Renal cortical epithelial cell (primary cell): ENCODE results near the gene SLC22A3. TPM values are rescaled to one million over a fixed set of nuclear protein-coding genes. Genes with fewer than 3 reads are reported as not detected.
A peak's percentile ranks its signal among the peaks of the same experiment; 100 is the strongest.
"Not testable (repeated sequence)": the region's sequence is repeated elsewhere in the genome, so short reads cannot be mapped to it uniquely, and the experiment has no call there.

Source experiments
- DNase-seq: peaks from one replicate; pipeline ENCODE4 v3.0.0-alpha.2; 2011; ENCODE audit warnings: low read depth
- total RNA-seq: library from RNA; depleted of rRNA; stranded (reverse); fragments of >200 nt; gene quantifications from 2 replicates; pipeline ENCODE4 v1.2.3, GENCODE V29; 2014

SLC22A3 gene
- total RNA-seq, 1 donor from 2014 or later, result 11.4 TPM

- DNase-seq, result not testable (repeated sequence)
These were observed 25.4 kb downstream of the SLC22A3 start for GRCh38 chr6:160373601-160374000.

- no peak for DNase-seq
These were observed 26.8 kb downstream of the SLC22A3 start for GRCh38 chr6:160374836-160375560.

DNA sequence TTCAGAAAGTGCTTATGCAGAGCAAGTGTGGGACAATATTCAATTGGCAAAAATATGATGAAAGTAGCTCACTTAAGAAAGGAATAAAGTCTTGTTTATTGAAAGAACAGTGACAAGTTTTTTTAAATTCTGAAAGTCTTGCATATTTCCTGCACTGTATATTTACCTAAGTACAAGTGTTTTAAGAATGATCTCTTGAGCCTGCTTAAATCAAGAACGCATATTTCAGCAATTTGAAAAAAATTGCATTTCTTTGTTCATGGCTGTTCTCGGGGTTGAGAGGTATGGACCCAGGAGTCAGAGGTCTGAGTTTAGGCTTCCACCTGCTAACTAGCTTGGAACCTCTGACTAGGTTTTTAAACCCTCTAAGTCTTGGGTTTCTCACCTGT lies 27.4 kb downstream of the SLC22A3 start:
- no peak for DNase-seq

DNA sequence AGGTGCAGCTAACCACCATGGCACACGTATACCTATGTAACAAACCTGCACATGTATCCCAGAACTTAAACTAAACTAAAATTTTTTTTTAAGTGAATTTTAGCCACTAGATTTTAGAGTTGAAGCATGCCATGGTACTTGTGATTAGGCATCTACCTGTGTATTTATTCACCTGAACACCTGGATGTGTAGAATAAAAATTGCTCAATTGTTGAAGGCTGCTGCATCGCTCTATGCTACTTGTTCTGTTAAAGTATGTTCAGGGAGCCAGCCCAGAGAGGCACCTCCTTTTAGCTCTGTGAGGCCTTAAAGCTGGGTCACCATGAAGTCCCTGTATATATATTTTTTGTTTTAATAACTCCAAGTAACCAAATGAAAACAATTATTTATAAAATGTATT lies 28.3 kb downstream of the SLC22A3 start:
- no peak for DNase-seq

GRCh38 chr6:160378218-160378617 lies 30.0 kb downstream of the SLC22A3 start:
- DNase-seq, result no peak

GRCh38 chr6:160378882-160379281 lies 30.7 kb downstream of the SLC22A3 start:
- no peak for DNase-seq

DNA sequence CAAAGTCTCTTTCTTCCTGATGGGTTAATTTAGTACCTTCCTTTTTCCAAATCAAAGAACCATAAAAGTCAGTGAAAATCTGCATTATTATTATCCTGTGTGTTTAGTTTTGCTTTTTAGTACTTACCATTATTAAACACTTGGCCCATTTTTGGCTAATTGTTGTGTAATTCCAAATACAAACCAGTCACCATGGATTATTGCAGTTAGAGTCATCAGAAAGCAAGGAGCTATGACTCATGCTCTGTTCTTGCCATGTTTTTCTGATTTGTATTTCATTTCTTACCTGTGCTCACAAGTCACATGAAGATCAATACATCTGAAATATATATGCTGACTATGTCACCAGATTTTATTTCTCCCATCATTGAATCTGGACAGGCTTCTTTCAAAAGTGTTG lies 31.3 kb downstream of the SLC22A3 start:
- DNase-seq, result peak; percentile 83

GRCh38 chr6:160382946-160383345 lies 34.8 kb downstream of the SLC22A3 start:
- DNase-seq, result no peak

DNA sequence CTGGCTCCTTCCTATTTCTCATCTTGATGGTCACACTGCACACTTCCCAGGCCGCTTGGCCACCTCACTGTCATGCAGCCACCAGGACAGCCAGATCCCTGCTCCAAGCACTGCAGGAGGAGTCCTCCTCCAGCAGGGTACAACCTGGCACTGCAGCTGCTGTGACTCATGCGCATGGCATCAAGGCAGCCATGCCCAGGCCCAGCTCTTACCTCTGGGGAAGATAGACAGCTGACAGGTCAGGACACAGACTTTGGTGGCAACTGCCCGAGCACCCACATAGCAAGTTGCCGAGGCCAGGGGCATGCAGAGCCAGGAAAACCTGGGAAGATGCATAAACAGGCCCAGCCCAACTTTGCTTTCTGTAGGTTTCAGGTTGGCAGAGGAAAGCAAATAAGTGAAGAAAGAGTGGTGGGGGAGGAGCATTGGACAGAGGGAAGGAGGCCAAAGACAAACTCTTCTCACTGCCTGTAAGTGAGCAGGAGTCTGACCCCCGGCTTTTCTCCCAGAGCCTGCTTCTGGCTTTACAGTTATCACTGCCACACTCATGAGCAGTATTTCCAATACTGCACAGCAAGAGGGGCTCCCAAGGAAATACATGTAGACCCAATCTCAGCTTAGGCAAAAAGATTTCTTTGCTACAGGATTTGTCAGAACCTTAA lies 38.8 kb downstream of the SLC22A3 start:
- DNase-seq, result peak; percentile 75

DNA sequence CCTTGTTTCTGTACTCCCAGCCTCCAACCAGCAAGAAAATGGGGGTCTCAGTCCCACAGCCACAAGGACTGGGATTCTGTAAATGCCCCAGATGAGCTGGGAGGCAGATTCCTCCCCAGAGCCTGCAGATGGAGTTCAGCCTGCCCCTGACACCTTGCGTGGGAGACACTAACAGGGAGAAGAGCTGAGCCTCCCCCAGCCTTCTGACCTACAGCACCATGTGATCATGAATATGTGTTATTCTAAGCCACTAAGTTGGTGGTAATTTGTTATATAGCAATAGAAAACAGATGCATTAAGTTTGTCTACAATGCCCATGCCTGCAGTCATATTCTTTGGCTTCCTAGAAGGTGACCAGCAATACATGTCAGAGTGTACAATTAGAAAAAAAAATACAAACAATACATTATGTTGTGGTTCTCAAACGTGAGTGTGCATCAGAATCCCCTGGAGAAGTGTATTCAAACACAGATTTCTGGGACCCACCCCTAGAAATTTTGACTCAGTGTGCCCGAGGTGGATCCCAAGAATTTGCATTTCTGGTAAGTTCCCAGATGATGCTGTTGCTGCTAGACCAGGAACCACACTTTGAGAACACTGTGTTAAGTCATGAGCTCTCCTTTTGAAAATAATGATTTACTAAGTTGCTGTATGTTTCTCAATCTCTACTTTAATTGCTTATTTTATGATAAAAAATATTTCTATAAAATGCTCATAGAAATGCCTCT lies 39.9 kb downstream of the SLC22A3 start:
- DNase-seq, result peak; percentile 10

DNA sequence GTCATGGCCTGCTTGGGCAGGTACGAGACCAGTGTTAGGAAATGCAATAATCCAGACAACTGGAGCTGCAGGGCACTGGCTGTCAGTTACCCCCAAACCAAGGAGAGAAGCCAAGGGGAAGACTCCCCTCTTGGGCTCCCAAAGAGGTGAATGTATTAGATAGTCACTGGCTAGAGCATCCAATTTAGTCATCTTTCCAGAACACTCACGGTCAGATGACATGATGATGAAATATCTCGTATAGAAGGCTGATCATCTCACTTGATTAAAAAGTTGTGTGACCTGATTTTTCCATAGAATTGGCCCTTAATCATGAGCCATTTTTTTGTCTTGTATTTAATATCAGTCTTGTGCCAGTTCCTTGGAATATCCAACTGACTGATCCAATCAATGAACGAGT lies 40.7 kb downstream of the SLC22A3 start:
- DNase-seq, result no peak

DNA sequence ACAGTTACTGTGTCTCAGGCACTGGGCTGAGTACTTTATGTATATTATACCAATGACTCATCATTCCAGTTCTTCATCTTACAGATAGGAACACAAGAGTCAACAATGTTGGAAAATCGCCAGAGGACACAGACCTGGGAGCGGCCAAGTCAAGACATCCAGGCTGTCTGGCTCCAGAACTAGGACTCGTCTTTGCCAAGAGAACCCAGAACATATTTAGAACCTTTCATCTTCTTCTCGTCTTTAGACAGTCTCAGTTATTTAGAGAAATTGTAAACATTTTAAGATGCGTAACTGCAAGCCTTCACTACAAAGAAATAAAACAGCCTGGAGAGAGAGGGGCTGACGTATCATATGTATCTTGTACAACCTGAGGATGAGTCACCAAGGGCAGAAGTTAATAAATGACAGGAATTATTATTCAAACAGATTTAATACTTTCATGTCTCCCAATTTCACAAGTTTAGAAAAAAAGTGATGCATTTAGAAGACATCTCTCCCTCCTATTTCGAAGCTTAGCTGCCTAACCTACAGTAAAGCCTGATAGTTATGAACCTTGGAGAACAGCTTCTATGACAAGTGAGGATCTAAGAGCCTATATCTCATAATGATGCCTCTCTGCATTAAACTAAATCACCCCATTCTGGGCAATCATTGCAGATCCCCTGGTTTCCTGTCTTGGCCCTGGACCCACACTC lies 43.4 kb downstream of the SLC22A3 start:
- DNase-seq, result peak; percentile 54

DNA sequence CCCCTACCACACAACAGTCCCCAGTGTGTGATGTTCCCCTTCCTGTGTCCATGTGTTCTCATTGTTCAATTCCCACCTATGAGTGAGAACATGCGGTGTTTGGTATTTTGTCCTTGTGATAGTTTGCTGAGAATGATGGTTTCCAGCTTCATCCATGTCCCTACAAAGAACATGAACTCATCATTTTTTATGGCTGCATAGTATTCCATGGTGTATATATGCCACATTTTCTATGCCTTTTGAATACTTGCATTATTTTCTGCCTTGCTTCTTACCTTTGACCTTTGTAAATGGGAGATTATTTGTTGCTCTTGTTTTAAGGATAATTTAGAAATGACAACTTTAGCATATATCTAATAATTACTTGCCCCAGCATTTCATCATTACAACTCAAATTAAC lies 45.3 kb downstream of the SLC22A3 start:
- DNase-seq, result not testable (repeated sequence)

DNA sequence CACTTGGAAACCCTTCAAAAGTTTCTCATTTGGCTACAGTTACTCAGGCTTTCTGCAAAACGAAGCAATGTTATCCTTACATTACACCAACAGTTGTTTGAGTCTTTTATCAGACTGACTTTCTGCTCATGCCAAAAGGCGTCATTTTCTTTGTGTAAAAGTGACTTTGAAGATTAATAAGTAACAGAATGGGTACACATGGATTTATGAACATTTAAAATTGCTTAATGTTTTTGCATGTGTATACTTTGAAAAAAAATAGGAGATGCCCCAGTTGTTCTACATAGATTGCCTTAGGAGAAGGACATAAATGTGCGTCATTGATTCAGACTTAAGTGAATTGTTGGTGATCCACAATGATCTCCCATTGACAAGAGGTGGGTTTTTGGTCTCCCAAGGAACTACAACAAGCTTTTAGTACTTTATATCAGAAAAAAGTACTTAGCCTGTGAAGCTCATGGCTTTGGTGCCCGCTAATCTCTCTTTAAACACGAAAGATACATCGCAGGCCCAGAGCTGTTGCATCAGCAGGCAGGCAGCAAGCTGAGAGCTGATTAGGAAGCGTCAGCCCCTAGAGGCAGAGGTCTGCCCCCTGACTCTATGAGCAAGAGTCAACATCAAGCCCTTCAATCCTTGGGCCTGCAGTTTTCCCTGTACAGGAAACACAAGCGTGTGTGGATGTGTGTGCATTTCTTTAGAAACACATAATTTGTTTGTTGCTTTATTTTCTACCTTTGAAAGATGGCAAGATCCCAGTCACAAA lies 45.9 kb downstream of the SLC22A3 start:
- no peak for DNase-seq

GRCh38 chr6:160394654-160395035 lies 46.5 kb downstream of the SLC22A3 start:
- DNase-seq, result no peak

DNA sequence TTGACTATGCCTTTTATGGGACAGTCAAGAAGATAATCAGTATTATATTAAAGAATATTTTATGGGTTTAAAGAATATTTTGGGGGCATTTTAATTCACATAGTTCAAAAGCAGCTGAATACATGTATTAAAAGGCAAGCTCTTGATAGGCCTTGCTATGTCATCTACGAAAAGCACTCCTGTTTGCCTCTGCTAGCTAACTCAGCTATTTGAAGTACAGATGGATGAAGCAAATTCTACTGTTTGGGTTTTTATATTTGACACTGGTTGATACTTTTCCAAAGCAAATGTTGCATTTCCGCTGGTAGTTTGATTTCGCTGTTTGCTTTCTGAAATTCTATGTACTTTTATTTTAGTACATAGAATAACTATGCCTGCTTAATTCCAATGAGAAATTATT lies 47.0 kb downstream of the SLC22A3 start:
- DNase-seq, result no peak

DNA sequence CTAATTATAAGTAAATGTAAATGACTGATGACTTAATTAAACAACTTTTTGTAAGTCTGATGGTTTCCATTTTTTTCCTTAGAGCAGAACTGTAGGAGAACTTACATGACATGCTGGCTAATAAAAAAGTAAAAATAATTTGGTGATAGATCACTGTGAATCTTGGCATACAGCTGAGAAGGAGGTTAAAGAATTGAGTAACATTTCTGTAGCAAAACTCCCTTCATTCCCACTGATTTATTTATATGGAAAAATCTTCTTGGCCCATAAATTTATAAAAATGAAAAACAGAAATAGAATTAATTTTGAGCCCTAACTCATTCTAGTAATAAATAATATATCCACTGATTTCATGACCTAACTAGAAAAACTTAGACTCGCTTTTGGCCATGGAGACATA lies 48.1 kb downstream of the SLC22A3 start:
- no peak for DNase-seq

- DNase-seq, result peak; percentile 37
These were observed 50.6 kb downstream of the SLC22A3 start for GRCh38 chr6:160398674-160399271.

GRCh38 chr6:160400446-160400845 lies 52.3 kb downstream of the SLC22A3 start:
- peak; percentile 63 for DNase-seq

DNA sequence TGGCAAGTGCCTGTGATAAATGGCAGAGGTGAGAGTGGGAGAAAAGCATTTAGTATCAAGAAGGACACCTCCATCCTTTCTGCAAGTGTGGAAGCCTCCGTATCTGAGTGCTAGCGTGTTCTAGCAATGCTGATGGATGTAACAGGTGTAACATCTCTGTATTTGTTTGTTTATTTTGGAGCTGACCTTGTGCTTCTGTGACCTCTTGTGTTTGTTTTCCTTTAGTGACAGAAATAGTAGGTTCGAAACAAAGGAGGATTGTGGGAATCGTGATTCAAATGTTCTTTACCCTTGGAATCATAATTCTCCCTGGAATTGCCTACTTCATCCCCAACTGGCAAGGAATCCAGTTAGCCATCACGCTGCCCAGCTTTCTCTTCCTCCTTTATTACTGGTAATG lies 60.4 kb downstream of the SLC22A3 start:
- no peak for DNase-seq

DNA sequence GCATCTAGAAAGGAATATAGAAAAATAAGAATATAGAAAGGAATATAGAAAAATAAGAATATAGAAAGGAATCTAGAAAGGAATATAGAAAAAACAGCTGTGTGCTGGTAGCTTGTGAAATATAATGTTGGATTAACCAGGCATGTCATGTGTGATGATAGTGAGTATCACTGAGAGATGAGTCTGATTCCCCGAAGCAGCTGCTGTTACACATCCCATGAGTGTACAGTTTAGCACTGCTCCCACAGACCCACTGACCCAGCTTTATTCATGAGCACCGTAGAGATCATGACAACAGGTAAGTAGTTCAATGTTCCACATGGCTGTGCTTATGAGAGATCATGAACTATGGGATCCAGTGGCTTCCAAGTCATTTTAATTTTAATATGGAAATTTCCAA lies 64.8 kb downstream of the SLC22A3 start:
- no peak for DNase-seq
